GM21423 (cell line): Measurements from ENCODE around the gene INPP5J.
"Not testable (repeated sequence)": the region's sequence is repeated elsewhere in the genome, so short reads cannot be mapped to it uniquely, and the experiment has no call there.

ENCODE experiments used
- ATAC-seq: cut with Tn5 transposase; IDR thresholded peaks from one replicate; pipeline ENCODE4 v1.9.1; 2021; ENCODE audit warnings: mild to moderate bottlenecking, moderate library complexity; ENCODE audit not compliant: unreplicated experiment

The INPP5J gene

GRCh38 chr22:31086703-31087330, 35.9 kb upstream of the INPP5J start:
- ATAC-seq: no peak

GRCh38 chr22:31087744-31088215, 35.0 kb upstream of the INPP5J start:
- ATAC-seq: no peak

- ATAC-seq: no peak
Measured at GRCh38 chr22:31088233-31088986, 34.4 kb upstream of the INPP5J start.

- no peak for ATAC-seq
Measured at GRCh38 chr22:31089160-31090100, 33.3 kb upstream of the INPP5J start.

GRCh38 chr22:31090217-31091085, 32.3 kb upstream of the INPP5J start:
- ATAC-seq: no peak

GRCh38 chr22:31091106-31091975, 31.4 kb upstream of the INPP5J start:
- no peak for ATAC-seq

GRCh38 chr22:31092161-31092560, 30.6 kb upstream of the INPP5J start:
- no peak for ATAC-seq

- no peak for ATAC-seq
Measured at GRCh38 chr22:31093086-31093850, 29.5 kb upstream of the INPP5J start.

GRCh38 chr22:31094021-31094551, 28.7 kb upstream of the INPP5J start:
- ATAC-seq: no peak

GRCh38 chr22:31094741-31095140, 28.0 kb upstream of the INPP5J start:
- ATAC-seq: no peak

GRCh38 chr22:31095637-31096249, 27.0 kb upstream of the INPP5J start:
- no peak for ATAC-seq

- no peak for ATAC-seq
Measured at GRCh38 chr22:31096657-31097279, 26.0 kb upstream of the INPP5J start.

- not testable (repeated sequence) for ATAC-seq
Measured at GRCh38 chr22:31097539-31097938, 25.2 kb upstream of the INPP5J start.

- no peak for ATAC-seq
Measured at GRCh38 chr22:31097941-31098631, 24.7 kb upstream of the INPP5J start.

- no peak for ATAC-seq
Measured at GRCh38 chr22:31098632-31099110, 24.1 kb upstream of the INPP5J start.

GRCh38 chr22:31099386-31099785, 23.4 kb upstream of the INPP5J start:
- ATAC-seq: no peak
